ENCODE results near the gene TREM2.

DNA sequence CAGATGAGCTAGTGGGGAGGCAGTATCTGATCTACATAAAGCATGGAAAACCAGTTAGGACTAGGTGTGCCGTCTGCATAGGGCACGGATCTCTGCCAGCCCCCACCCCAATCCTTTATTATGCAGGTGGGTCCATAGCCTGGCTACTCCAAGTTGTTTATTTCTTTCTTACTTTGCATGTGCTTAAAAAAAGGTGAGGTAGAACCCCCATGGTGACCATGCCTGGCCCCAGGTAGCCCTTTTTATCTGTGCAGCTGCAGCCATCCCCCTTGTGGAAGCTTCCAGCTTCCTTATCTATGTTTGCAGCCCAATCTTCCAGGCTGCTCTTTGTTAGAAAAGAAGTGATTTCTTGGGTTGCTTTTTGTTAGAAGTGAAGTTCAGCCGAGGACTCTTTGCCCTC, 9.0 kb upstream of the TREM2 start:
- TF ChIP-seq POLR2A (IDR thresholded peaks at IDR 0.05): no peak
- TF ChIP-seq, protein P1, sequence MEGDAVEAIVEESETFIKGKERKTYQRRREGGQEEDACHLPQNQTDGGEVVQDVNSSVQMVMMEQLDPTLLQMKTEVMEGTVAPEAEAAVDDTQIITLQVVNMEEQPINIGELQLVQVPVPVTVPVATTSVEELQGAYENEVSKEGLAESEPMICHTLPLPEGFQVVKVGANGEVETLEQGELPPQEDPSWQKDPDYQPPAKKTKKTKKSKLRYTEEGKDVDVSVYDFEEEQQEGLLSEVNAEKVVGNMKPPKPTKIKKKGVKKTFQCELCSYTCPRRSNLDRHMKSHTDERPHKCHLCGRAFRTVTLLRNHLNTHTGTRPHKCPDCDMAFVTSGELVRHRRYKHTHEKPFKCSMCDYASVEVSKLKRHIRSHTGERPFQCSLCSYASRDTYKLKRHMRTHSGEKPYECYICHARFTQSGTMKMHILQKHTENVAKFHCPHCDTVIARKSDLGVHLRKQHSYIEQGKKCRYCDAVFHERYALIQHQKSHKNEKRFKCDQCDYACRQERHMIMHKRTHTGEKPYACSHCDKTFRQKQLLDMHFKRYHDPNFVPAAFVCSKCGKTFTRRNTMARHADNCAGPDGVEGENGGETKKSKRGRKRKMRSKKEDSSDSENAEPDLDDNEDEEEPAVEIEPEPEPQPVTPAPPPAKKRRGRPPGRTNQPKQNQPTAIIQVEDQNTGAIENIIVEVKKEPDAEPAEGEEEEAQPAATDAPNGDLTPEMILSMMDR (IDR thresholded peaks at IDR 0.05): no peak
